Prostate gland (tissue), 2 donors: ENCODE measurements around the gene CLEC3A. TPM values are rescaled to one million over a fixed set of nuclear protein-coding genes. Genes with fewer than 3 reads are reported as not detected.
"Not testable (repeated sequence)": the region's sequence is repeated elsewhere in the genome, so short reads cannot be mapped to it uniquely, and the experiment has no call there.

Experiments
- DNase-seq: peaks from one replicate; pipeline ENCODE4 v3.0.0-alpha.2; 2019; ENCODE audit warnings: low spot score
- H3K27ac ChIP-seq, 2 donors: fragments of 200-600 bp; sonication (generic); 2 replicates each; pipeline ENCODE4 v1.5.1; 2017 to 2019
- H3K27me3 ChIP-seq: fragments of 200-600 bp; sonication (generic); replicated peaks from 2 replicates; pipeline ENCODE4 v1.5.1; 2019; ENCODE audit not compliant: insufficient read depth
- H3K36me3 ChIP-seq, 2 donors: fragments of 200-600 bp; sonication (generic); 1 replicate in 1 of 2; 2 replicates in 1 of 2; pipeline versions ENCODE4 v1.5.1 to v1.8.1; 2017 to 2019
- H3K4me1 ChIP-seq: fragments of 200-600 bp; sonication (generic); replicated peaks from 2 replicates; pipeline ENCODE4 v1.5.1; 2019
- H3K4me3 ChIP-seq, 2 donors: fragments of 200-600 bp; sonication (generic); 2 replicates each; pipeline ENCODE4 v1.5.1; 2017 to 2019
- H3K9me3 ChIP-seq: fragments of 200-600 bp; sonication (generic); 2 replicates; pipeline ENCODE4 v1.5.1; 2017
- POLR2A ChIP-seq: fragments of 450-650 bp; IDR thresholded peaks from one replicate; pipeline ENCODE4 v1.6.1; 2016; ENCODE audit warnings: antibody characterized with exemption, mild to moderate bottlenecking
- POLR2AphosphoS5 ChIP-seq: sonication (generic); formaldehyde crosslinking; IDR thresholded peaks from one replicate; pipeline ENCODE4 v1.6.1; 2017; ENCODE audit warnings: antibody characterized with exemption
- whole genome bisulfite sequencing: methylation state at CpG from one replicate; pipeline ENCODE4 v1.1.5; 2018; 5-methylcytosine and 5-hydroxymethylcytosine counted together
- intact Hi-C: fragments of 100-400 bp; cut with DNase I; formaldehyde crosslinking; loops from one replicate; pipeline ENCODE4 v1.14.2; 2022
- total RNA-seq, 2 donors: library from RNA; depleted of rRNA; stranded (reverse); fragments of >200 nt; gene quantifications; one replicate each; pipeline ENCODE4 v1.1.0, GENCODE V29; 2016
- TF ChIP-seq, protein P1 (sequence below), 4 experiments: fragments of 200-600 bp in 2 of 4; fragments of 450-650 bp in 2 of 4; sonication (generic) in 2 of 4; IDR thresholded peaks; 1 replicate in 3 of 4; 2 replicates in 1 of 4; pipeline ENCODE4 v1.5.1; 2016 to 2019; ENCODE audit warnings: antibody characterized with exemption in 4 of 4, mild to moderate bottlenecking in 2 of 4, moderate library complexity in 2 of 4

The CLEC3A gene
- total RNA-seq, 2 donors from 2014 or later: 0.51 to 5.5 TPM

DNA sequence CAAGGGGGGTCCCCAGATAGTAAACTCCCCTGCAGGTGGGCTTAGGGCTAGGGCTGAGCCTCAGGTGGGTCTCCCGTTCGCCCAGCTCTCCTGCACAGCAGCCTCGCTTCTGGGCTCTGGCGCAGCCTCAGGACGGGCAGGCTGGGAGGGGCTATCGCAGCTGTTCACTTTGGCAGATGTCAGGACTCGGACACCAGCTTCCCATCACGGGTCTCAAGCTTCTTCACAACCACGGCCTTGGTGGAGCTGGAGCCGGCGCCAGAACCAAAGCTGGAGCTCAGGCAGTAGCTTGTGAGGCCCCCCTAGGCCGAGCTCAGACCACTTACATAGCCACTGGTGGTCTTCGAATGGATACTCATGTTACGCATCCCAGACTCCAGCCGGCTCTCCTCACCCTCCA is 26.0 kb downstream of the CLEC3A start:
- H3K27me3 ChIP-seq: no peaks in the 10 kb centered on the region
- H3K4me3 ChIP-seq: no peak overlapping the region
- no peak for DNase-seq
- TF ChIP-seq POLR2AphosphoS5 (no peak), POLR2A (no peak)
- TF ChIP-seq, protein P1, sequence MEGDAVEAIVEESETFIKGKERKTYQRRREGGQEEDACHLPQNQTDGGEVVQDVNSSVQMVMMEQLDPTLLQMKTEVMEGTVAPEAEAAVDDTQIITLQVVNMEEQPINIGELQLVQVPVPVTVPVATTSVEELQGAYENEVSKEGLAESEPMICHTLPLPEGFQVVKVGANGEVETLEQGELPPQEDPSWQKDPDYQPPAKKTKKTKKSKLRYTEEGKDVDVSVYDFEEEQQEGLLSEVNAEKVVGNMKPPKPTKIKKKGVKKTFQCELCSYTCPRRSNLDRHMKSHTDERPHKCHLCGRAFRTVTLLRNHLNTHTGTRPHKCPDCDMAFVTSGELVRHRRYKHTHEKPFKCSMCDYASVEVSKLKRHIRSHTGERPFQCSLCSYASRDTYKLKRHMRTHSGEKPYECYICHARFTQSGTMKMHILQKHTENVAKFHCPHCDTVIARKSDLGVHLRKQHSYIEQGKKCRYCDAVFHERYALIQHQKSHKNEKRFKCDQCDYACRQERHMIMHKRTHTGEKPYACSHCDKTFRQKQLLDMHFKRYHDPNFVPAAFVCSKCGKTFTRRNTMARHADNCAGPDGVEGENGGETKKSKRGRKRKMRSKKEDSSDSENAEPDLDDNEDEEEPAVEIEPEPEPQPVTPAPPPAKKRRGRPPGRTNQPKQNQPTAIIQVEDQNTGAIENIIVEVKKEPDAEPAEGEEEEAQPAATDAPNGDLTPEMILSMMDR (IDR thresholded peaks at IDR 0.05): no peak
- intact Hi-C loops: no loop called here
- H3K9me3 ChIP-seq: no peaks in the 10 kb centered on the region
- H3K36me3 ChIP-seq: no peaks in the 10 kb centered on the region
- H3K27ac ChIP-seq: no peak overlapping the region
- 88% methylated on average over 15 of the region's 15 CpGs for WGBS
- no peaks in the 10 kb centered on the region for H3K4me1 ChIP-seq

DNA sequence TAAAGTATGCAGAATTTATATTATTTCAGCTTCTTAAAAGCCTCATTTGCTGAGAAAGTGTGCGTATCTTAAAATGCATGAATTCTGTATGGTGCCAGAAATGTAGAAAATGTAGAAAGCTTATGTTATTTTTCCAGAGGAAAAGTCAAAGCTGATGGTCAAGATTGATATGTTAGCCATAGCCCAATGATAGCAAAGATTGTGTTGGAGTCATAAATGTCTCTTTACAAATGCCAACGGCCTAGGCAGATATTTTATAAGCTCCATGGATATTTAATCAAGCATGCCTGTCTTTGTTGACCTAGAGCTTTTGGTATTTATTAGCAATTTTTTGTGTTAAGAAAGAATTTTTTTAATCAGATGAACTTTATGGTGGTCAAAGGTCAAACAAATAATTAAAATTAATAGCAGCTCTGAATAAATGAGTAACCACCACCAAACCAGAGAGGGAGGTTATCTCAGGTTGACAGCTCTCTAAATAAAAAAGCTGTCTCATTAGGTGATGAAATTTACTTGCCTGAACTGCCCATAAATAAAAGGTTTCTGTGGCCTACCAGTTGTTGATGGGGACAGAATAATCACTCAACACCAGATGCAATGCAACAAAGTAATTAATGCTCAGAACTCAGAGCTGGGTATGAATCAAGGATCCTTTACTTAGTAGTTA is 28.5 kb downstream of the CLEC3A start:
- no peaks in the 10 kb centered on the region for H3K36me3 ChIP-seq
- DNase-seq: no peak
- 14% methylated on average over 2 of the region's 2 CpGs for WGBS
- intact Hi-C loops: no loop called here
- no peaks in the 10 kb centered on the region for H3K4me1 ChIP-seq
- H3K4me3 ChIP-seq: no peak overlapping the region
- no peaks in the 10 kb centered on the region for H3K9me3 ChIP-seq
- TF ChIP-seq POLR2AphosphoS5: no peak
- no peaks in the 10 kb centered on the region for H3K27me3 ChIP-seq
- H3K27ac ChIP-seq: no peak overlapping the region

DNA sequence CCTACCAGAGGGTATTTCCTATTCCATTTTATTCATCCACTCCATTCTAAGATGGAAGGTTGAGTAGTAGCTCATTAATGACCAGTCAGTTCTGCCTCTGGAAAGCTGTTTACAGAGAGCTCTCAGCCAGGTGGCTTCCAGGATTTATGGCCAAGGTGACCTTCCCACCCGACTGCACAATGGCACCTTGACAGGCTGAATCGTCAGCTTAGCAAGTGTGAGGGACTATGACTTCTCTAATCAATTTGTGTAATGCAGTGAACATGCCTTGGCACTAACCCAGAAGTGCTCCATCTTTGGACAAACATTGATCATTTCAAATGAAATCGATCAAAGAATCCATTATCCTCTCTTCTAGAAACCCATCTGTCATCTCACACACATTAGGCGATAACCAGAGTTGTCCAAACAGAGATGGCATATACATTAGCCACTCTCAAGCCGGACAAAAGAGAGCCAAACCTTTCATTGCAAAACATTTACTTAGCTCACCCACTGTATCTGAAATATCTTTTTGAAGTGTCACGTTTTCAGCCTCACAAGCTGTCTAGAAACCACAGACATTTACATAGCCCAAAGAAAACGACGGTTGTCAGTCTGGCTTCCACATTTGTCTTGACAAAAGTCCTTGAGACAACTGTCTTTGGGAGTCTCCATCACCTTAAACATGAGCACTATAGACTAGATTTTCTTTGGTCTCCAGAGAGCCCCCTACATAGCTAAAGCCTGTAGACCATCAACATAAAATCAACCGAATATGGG is 35.6 kb downstream of the CLEC3A start:
- WGBS: 54% methylated on average over 9 of the region's 9 CpGs
- no peak overlapping the region for H3K27ac ChIP-seq
- no peaks in the 10 kb centered on the region for H3K4me1 ChIP-seq
- H3K4me3 ChIP-seq: no peak overlapping the region
- H3K9me3 ChIP-seq: no peaks in the 10 kb centered on the region
- no peak for DNase-seq
- intact Hi-C loops: no loop called here
- H3K36me3 ChIP-seq: no peaks in the 10 kb centered on the region
- H3K27me3 ChIP-seq: no peaks in the 10 kb centered on the region
- TF ChIP-seq POLR2A (no peak), POLR2AphosphoS5 (no peak)
- TF ChIP-seq, protein P1 (IDR thresholded peaks at IDR 0.05): no peak

DNA sequence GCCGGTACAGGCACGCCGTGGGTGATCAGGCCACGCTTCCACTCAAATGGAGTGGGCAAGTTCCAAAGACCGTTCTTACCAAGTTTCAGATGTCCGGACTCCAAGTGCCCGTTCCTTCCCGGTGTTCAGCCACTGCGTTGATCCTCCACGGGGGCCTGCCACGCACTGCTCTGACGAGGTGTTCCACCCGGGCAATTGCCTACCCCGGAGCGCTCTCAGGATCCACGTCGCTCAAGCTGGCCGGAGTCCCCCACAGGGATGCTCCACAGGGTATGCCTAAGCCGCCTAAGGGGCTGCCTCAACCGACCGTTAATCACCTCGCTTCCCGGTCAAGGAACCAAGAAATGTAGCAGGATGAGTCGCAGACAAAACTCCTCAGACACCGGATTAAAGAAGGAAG is 37.5 kb downstream of the CLEC3A start:
- not testable (repeated sequence) for H3K27me3 ChIP-seq, H3K9me3 ChIP-seq
- 91% methylated on average over 25 of the region's 25 CpGs for WGBS

DNA sequence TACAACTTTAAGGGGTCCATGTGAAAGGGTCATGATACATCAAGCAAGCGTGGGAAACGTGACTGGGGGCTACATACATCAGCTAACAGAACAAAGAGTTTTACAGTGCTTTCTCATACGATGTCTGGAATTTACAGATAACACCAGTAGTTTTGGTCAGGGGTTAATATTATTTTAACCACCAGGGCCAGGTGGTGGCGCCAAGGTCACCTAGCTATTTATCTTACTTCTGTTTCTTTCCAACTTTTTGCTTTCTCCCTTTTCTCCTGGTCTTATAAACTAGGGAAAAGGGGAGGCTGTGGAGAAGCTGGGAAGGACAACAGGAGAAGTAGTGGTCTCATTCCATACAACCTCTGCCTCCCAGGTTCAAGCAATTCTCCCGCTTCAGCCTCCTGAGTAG is 37.9 kb downstream of the CLEC3A start:
- Histone ChIP-seq H3K27ac (no peak overlapping the region), H3K36me3 (no peaks in the 10 kb centered on the region), H3K4me1 (no peaks in the 10 kb centered on the region), H3K27me3 (no peaks in the 10 kb centered on the region), H3K9me3 (no peaks in the 10 kb centered on the region), H3K4me3 (no peak overlapping the region)
- intact Hi-C loops: no loop called here
- TF ChIP-seq, protein P1 (IDR thresholded peaks at IDR 0.05): no peak
- TF ChIP-seq POLR2AphosphoS5: no peak
- 51% methylated on average over 5 of the region's 5 CpGs for WGBS
- no peak for DNase-seq

More for the DNA sequence above, 37.5 kb downstream of the CLEC3A start:
- H3K36me3 ChIP-seq, H3K27ac ChIP-seq, intact Hi-C loops, H3K4me1 ChIP-seq, H3K4me3 ChIP-seq, DNase-seq: not testable (repeated sequence)

DNA sequence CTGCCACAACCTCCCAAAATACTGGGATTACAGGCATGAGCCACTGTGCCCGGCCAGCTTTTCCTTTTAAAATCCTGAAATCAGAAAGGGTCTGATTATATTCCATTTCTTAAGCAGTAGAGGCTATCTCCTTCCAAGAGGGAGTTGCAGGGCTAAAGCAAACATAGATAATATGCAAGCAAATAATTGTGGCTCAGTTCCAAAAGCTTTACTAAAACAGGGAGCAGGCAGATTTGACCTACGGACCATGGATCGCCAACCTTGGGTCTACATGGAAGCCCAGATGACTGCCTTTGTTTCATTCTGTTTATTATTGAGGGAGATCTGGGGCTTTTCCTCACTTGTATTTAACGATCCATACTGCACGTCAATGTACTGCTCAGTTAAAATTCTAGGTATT is 38.5 kb downstream of the CLEC3A start:
- H3K4me3 ChIP-seq: no peak overlapping the region
- 78% methylated on average over 5 of the region's 5 CpGs for WGBS

More for the DNA sequence above, 38.5 kb downstream of the CLEC3A start:
- Histone ChIP-seq H3K27me3 (no peaks in the 10 kb centered on the region), H3K9me3 (no peaks in the 10 kb centered on the region), H3K36me3 (no peaks in the 10 kb centered on the region), H3K4me1 (no peaks in the 10 kb centered on the region), H3K27ac (no peak overlapping the region)
- TF ChIP-seq, protein P1 (IDR thresholded peaks at IDR 0.05): no peak
- TF ChIP-seq POLR2A (no peak), POLR2AphosphoS5 (no peak)
- intact Hi-C loops: no loop called here
- no peak for DNase-seq
